Liver (tissue), 9 donors: ENCODE results near the gene SLC25A13. TPM values are rescaled to one million over a fixed set of nuclear protein-coding genes. Genes with fewer than 3 reads are reported as not detected.

ENCODE experiments used
- DNase-seq: peaks from one replicate; pipeline ENCODE4 v3.0.0-alpha.2; 2017; ENCODE audit warnings: low spot score
- H3K27ac ChIP-seq, 2 donors: one replicate each; pipeline ENCODE4 v1.7.0; 2013; ENCODE audit warnings: inconsistent platforms in 2 of 2, low read length in 2 of 2, control low read depth in 1 of 2, low read depth in 1 of 2, mild to moderate bottlenecking in 1 of 2
- H3K27me3 ChIP-seq, 4 donors: one replicate each; pipeline versions ENCODE4 v1.6.1 to v1.7.0; 2013; ENCODE audit warnings: low read length in 3 of 4, inconsistent platforms in 1 of 4, mild to moderate bottlenecking in 1 of 4, moderate library complexity in 1 of 4; ENCODE audit not compliant: control insufficient read depth in 4 of 4, insufficient read depth in 4 of 4
- H3K36me3 ChIP-seq, 4 donors: one replicate each; pipeline versions ENCODE4 v1.6.1 to v1.7.0; 2013; ENCODE audit warnings: low read length in 3 of 4, mild to moderate bottlenecking in 3 of 4, low read depth in 1 of 4, moderate library complexity in 1 of 4; ENCODE audit not compliant: control insufficient read depth in 4 of 4, insufficient read depth in 3 of 4
- H3K4me1 ChIP-seq, 4 donors: one replicate each; pipeline versions ENCODE4 v1.6.1 to v1.7.0; 2013; ENCODE audit warnings: low read length in 3 of 4, mild to moderate bottlenecking in 3 of 4, moderate library complexity in 1 of 4; ENCODE audit not compliant: control insufficient read depth in 4 of 4, insufficient read depth in 4 of 4
- H3K4me3 ChIP-seq, 3 donors: one replicate each; pipeline versions ENCODE4 v1.6.1 to v1.7.0; 2013; ENCODE audit warnings: low read length in 3 of 3, control low read depth in 1 of 3, low read depth in 1 of 3, mild to moderate bottlenecking in 1 of 3
- H3K9ac ChIP-seq, 2 donors: one replicate each; pipeline ENCODE4 v1.7.0; 2013; ENCODE audit warnings: low read length in 2 of 2, mild to moderate bottlenecking in 2 of 2, moderate library complexity in 2 of 2, control low read depth in 1 of 2, low read depth in 1 of 2
- H3K9me3 ChIP-seq, 4 donors: one replicate each; pipeline versions ENCODE4 v1.6.1 to v1.7.0; 2013; ENCODE audit warnings: low read length in 3 of 4; ENCODE audit not compliant: control insufficient read depth in 4 of 4
- EGR1 ChIP-seq, 2 donors: IDR thresholded peaks; 2 replicates each; pipeline ENCODE4 v1.6.1; 2016 to 2018; ENCODE audit warnings: antibody characterized with exemption in 2 of 2, low read depth in 2 of 2
- FOXA1 ChIP-seq: IDR thresholded peaks from 2 replicates; pipeline ENCODE4 v1.6.1; 2016; ENCODE audit warnings: antibody characterized with exemption
- FOXA2 ChIP-seq: IDR thresholded peaks from 2 replicates; pipeline ENCODE4 v1.6.1; 2016; ENCODE audit warnings: antibody characterized with exemption
- GABPA ChIP-seq, 2 donors: IDR thresholded peaks in 1 of 2; conservative IDR thresholded peaks in 1 of 2; 2 replicates each; pipeline ENCODE4 v1.6.1; 2016; ENCODE audit warnings: antibody characterized with exemption in 2 of 2, mild to moderate bottlenecking in 1 of 2, moderate library complexity in 1 of 2
- HNF4A ChIP-seq, 2 donors: conservative IDR thresholded peaks; 2 replicates each; pipeline ENCODE4 v1.6.1; 2016; ENCODE audit warnings: antibody characterized with exemption in 2 of 2, mild to moderate bottlenecking in 2 of 2
- HNF4G ChIP-seq: IDR thresholded peaks from 2 replicates; pipeline ENCODE4 v1.6.1; 2016; ENCODE audit warnings: antibody characterized with exemption
- JUND ChIP-seq, 2 donors: IDR thresholded peaks; 2 replicates each; pipeline ENCODE4 v1.6.1; 2016; ENCODE audit warnings: antibody characterized with exemption in 2 of 2
- NR2F2 ChIP-seq: IDR thresholded peaks from 2 replicates; pipeline ENCODE4 v1.6.1; 2016; ENCODE audit warnings: antibody characterized with exemption
- RAD21 ChIP-seq, 2 donors: IDR thresholded peaks; 2 replicates each; pipeline ENCODE4 v1.6.1; 2016; ENCODE audit warnings: antibody characterized with exemption in 2 of 2, mild to moderate bottlenecking in 2 of 2
- RXRA ChIP-seq, 2 donors: IDR thresholded peaks; 2 replicates each; pipeline ENCODE4 v1.6.1; 2017 to 2018; ENCODE audit warnings: antibody characterized with exemption in 2 of 2, mild to moderate bottlenecking in 1 of 2
- SP1 ChIP-seq: IDR thresholded peaks from 2 replicates; pipeline ENCODE4 v1.6.1; 2018; ENCODE audit warnings: antibody characterized with exemption, mild to moderate bottlenecking
- TAF1 ChIP-seq: conservative IDR thresholded peaks from 2 replicates; pipeline ENCODE4 v1.6.1; 2016; ENCODE audit warnings: antibody characterized with exemption, mild to moderate bottlenecking
- YY1 ChIP-seq: IDR thresholded peaks from 2 replicates; pipeline ENCODE4 v1.6.1; 2016; ENCODE audit warnings: antibody characterized with exemption, mild to moderate bottlenecking
- WGBS: extraction: QIAGEN DNeasy Blood & Tissue Kit; methylation state at CpG from one replicate; pipeline ENCODE4 v1.1.7; 2013; 5-methylcytosine and 5-hydroxymethylcytosine counted together
- polyA plus RNA-seq, 2 donors: library from polyadenylated mRNA; stranded (reverse) in 1 of 2; unstranded in 1 of 2; fragments of 200-250 nt in 1 of 2; fragments of >200 nt in 1 of 2; fragmentation: Nextera tagmentation in 1 of 2; extraction: Ambion mirVana in 1 of 2; gene quantifications; one replicate each; pipeline versions ENCODE4 v1.2.1 to v1.2.3, GENCODE V29; 2013 to 2015
- total RNA-seq, 2 donors: library from RNA; depleted of rRNA; stranded (reverse); fragments of >200 nt; gene quantifications; one replicate each; pipeline ENCODE4 v1.2.3, GENCODE V29; 2014
- TF ChIP-seq, protein P1 (sequence below): IDR thresholded peaks from 2 replicates; pipeline ENCODE4 v1.6.1; 2016; ENCODE audit warnings: antibody characterized with exemption
- TF ChIP-seq, protein P2 (sequence below): IDR thresholded peaks from 2 replicates; pipeline ENCODE4 v1.6.1; 2016; ENCODE audit warnings: antibody characterized with exemption
- TF ChIP-seq, protein P3 (sequence below): IDR thresholded peaks from 2 replicates; pipeline ENCODE4 v1.6.1; 2016; ENCODE audit warnings: antibody characterized with exemption, mild to moderate bottlenecking
- TF ChIP-seq, protein P4 (sequence below): fragments of 150-350 bp; IDR thresholded peaks from 2 replicates; pipeline ENCODE4 v1.5.1; 2017; ENCODE audit warnings: improper control_type of control experiment, low read depth, low read length; ENCODE audit not compliant: missing input control
- donor health status: healthy.
- donor health status: healthy.
- donor health status: healthy.
- donor health status: healthy.
- donor health status: healthy.

The SLC25A13 gene
- total and polyA plus RNA-seq, 4 donors, result 45.6 to 116 (median 63.9) TPM

DNA sequence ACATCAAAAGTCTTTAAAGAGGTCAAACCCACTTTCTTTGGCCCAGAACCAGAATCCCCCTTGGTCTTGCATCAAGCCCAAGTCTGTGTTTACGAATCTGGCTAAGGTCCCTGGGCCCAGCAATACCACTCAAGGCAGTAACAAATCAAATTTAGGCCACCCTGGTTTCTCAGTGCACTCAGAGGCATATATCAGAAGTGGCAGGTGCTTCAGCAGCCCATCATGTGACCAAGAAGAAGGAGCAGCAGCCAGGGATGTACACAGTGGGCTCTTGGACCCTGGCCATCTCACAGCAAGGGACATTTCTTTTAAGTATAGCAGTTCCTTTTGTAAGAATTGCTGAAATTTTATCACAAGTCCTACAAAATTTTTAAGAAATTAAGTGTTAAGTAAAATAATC lies 7.3 kb upstream of the SLC25A13 start:
- Histone ChIP-seq H3K27ac (no peak overlapping the region), H3K36me3 (no peaks in the 10 kb centered on the region), H3K9ac (no peak overlapping the region), H3K4me1 (peaks cover 0 to 13% (median 7%) of the 10 kb centered on the region in 4 donors), H3K9me3 (no peaks in the 10 kb centered on the region), H3K4me3 (no peak overlapping the region), H3K27me3 (no peaks in the 10 kb centered on the region)
- TF ChIP-seq JUND (IDR thresholded peaks at IDR 0.05) (no peak), GABPA (IDR thresholded peaks at IDR 0.05 in 1 of 2, conservative IDR thresholded peaks at IDR 0.05 in 1 of 2) (no peak), FOXA2 (no peak), EGR1 (IDR thresholded peaks at IDR 0.05; ENCODE audit: low read depth in 2 of 2) (no peak), RXRA (IDR thresholded peaks at IDR 0.05) (no peak), TAF1 (no peak), HNF4G (no peak)
- TF ChIP-seq, protein P1, sequence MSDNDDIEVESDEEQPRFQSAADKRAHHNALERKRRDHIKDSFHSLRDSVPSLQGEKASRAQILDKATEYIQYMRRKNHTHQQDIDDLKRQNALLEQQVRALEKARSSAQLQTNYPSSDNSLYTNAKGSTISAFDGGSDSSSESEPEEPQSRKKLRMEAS, result no peak
- TF ChIP-seq, protein P2, sequence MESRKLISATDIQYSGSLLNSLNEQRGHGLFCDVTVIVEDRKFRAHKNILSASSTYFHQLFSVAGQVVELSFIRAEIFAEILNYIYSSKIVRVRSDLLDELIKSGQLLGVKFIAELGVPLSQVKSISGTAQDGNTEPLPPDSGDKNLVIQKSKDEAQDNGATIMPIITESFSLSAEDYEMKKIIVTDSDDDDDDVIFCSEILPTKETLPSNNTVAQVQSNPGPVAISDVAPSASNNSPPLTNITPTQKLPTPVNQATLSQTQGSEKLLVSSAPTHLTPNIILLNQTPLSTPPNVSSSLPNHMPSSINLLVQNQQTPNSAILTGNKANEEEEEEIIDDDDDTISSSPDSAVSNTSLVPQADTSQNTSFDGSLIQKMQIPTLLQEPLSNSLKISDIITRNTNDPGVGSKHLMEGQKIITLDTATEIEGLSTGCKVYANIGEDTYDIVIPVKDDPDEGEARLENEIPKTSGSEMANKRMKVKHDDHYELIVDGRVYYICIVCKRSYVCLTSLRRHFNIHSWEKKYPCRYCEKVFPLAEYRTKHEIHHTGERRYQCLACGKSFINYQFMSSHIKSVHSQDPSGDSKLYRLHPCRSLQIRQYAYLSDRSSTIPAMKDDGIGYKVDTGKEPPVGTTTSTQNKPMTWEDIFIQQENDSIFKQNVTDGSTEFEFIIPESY, result no peak
- TF ChIP-seq, protein P3, sequence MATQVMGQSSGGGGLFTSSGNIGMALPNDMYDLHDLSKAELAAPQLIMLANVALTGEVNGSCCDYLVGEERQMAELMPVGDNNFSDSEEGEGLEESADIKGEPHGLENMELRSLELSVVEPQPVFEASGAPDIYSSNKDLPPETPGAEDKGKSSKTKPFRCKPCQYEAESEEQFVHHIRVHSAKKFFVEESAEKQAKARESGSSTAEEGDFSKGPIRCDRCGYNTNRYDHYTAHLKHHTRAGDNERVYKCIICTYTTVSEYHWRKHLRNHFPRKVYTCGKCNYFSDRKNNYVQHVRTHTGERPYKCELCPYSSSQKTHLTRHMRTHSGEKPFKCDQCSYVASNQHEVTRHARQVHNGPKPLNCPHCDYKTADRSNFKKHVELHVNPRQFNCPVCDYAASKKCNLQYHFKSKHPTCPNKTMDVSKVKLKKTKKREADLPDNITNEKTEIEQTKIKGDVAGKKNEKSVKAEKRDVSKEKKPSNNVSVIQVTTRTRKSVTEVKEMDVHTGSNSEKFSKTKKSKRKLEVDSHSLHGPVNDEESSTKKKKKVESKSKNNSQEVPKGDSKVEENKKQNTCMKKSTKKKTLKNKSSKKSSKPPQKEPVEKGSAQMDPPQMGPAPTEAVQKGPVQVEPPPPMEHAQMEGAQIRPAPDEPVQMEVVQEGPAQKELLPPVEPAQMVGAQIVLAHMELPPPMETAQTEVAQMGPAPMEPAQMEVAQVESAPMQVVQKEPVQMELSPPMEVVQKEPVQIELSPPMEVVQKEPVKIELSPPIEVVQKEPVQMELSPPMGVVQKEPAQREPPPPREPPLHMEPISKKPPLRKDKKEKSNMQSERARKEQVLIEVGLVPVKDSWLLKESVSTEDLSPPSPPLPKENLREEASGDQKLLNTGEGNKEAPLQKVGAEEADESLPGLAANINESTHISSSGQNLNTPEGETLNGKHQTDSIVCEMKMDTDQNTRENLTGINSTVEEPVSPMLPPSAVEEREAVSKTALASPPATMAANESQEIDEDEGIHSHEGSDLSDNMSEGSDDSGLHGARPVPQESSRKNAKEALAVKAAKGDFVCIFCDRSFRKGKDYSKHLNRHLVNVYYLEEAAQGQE, result no peak
- 88% methylated on average over 1 of the region's 1 CpG for WGBS
- DNase-seq, result no peak

DNA sequence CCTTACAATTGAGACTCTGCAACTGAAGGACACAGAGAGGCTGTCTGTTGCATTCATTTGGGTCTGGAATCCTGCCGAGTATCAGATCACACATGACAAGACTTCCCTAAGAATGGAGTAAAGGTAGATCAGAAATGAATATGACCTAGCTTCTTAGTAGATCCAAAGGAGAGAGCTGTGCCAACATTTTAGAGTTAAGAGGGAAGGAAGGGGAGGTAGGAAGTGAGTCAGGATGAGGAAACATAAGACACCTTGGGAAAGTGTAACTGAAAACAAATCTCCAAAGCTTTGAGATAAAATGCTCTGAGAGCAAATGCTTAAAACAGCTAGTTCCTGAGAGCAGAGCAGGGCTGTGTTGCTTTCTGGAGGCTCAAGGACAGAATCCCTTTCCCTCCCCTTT lies 6.1 kb upstream of the SLC25A13 start:
- TF ChIP-seq YY1 (no peak), JUND (IDR thresholded peaks at IDR 0.05) (no peak), NR2F2 (no peak), RAD21 (IDR thresholded peaks at IDR 0.05) (no peak), TAF1 (no peak), HNF4A (conservative IDR thresholded peaks at IDR 0.05) (no peak), HNF4G (no peak), SP1 (no peak), FOXA1 (no peak), FOXA2 (no peak)
- TF ChIP-seq, protein P4, sequence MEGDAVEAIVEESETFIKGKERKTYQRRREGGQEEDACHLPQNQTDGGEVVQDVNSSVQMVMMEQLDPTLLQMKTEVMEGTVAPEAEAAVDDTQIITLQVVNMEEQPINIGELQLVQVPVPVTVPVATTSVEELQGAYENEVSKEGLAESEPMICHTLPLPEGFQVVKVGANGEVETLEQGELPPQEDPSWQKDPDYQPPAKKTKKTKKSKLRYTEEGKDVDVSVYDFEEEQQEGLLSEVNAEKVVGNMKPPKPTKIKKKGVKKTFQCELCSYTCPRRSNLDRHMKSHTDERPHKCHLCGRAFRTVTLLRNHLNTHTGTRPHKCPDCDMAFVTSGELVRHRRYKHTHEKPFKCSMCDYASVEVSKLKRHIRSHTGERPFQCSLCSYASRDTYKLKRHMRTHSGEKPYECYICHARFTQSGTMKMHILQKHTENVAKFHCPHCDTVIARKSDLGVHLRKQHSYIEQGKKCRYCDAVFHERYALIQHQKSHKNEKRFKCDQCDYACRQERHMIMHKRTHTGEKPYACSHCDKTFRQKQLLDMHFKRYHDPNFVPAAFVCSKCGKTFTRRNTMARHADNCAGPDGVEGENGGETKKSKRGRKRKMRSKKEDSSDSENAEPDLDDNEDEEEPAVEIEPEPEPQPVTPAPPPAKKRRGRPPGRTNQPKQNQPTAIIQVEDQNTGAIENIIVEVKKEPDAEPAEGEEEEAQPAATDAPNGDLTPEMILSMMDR, result no peak
- TF ChIP-seq, protein P3, result no peak
- TF ChIP-seq, protein P2, result no peak
- DNase-seq, result no peak
- H3K4me3 ChIP-seq, result no peak overlapping the region
- H3K27me3 ChIP-seq, result no peaks in the 10 kb centered on the region
- 82% methylated on average over 1 of the region's 1 CpG for WGBS
- no peaks in the 10 kb centered on the region for H3K36me3 ChIP-seq
- H3K9me3 ChIP-seq, result no peaks in the 10 kb centered on the region
- H3K4me1 ChIP-seq, result peaks cover under 1 to 13% (median 7%) of the 10 kb centered on the region in 4 donors
- no peak overlapping the region for H3K9ac ChIP-seq
- no peak overlapping the region for H3K27ac ChIP-seq
